Measurements from ENCODE around the gene FBXW12.

DNA sequence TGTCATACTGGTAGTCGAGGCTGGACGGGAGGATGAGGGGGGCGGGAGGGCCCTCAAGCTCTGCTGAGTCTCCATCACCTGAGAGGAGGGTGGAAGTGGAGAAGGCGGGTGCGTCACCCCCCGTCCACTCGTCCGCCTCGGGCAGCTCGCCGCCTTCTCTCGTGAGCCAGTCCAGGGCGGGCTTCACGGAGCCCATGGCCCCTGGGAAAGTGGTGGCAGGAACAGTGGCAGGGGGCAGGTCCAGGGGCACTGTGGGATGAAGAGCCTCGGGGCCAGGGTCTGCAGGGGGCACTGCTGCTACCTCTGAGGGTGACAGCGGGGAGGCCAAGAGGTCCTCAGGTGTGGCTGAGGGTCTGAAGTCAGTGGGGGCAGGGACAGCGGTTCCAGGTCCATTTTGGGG is 47.6 kb downstream of the FBXW12 start:
- TF ChIP-seq SMC3 (conservative IDR thresholded peaks at IDR 0.05; ENCODE audit: poor library complexity) (no peak), EP300 (conservative IDR thresholded peaks at IDR 0.05; ENCODE audit: poor library complexity, severe bottlenecking) (no peak), RAD21 (conservative IDR thresholded peaks at IDR 0.05) (no peak), EZH2 (IDR thresholded peaks at IDR 0.05; ENCODE audit: borderline replicate concordance, insufficient read depth, low read length, poor library complexity, severe bottlenecking) (no peak)
- TF ChIP-seq, protein P1, sequence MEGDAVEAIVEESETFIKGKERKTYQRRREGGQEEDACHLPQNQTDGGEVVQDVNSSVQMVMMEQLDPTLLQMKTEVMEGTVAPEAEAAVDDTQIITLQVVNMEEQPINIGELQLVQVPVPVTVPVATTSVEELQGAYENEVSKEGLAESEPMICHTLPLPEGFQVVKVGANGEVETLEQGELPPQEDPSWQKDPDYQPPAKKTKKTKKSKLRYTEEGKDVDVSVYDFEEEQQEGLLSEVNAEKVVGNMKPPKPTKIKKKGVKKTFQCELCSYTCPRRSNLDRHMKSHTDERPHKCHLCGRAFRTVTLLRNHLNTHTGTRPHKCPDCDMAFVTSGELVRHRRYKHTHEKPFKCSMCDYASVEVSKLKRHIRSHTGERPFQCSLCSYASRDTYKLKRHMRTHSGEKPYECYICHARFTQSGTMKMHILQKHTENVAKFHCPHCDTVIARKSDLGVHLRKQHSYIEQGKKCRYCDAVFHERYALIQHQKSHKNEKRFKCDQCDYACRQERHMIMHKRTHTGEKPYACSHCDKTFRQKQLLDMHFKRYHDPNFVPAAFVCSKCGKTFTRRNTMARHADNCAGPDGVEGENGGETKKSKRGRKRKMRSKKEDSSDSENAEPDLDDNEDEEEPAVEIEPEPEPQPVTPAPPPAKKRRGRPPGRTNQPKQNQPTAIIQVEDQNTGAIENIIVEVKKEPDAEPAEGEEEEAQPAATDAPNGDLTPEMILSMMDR (IDR thresholded peaks at IDR 0.05; ENCODE audit: poor library complexity, severe bottlenecking), result no peak
